GM15510 (cell line): Measurements from ENCODE around the gene BCKDHB.

Source experiments
- POLR2A ChIP-seq: IDR thresholded peaks from 3 replicates; pipeline ENCODE4 v1.6.1; 2011; ENCODE audit warnings: borderline replicate concordance; ENCODE audit not compliant: insufficient read length; ENCODE audit errors: extremely low read depth

BCKDHB gene

GRCh38 chr6:80272988-80273387, 166.5 kb downstream of the BCKDHB start:
- TF ChIP-seq POLR2A: no peak

DNA sequence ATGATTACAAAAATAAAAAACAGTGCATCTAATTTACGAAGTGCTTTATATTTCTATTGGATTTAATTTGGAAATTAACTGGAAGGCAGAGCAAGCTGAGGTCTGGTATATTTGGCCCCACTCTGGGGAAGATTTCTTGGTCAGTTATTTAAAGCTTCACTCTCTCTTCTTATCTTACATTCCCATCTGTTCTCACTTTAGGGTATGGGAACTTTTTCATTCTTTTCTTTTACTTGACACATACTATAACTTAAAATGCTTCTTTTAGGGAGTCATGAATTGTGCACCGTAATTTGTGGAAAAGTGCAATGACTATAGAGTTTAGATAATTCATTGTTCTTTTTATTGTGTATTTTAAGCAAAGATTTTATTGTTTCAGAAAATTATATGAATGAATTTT, 170.4 kb downstream of the BCKDHB start:
- no peak for TF ChIP-seq POLR2A

DNA sequence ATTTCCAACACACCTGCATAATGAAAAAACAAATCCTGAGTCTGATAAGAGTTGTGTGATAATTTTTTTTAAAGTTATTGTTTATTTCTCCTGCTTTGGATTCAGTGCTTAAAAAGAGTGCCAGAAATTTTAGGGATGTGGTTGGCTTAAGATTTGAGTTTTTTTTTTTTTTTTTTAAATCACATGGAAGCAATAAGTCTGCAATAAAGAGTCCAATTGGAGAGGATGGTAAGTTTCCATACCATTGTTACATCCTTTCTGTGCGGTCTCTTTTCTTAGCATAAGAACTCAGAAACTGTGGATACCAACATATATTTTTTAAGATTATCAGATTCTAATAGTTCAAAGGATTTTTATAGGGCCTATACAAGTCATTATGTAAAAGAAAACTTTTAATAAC, 171.0 kb downstream of the BCKDHB start:
- no peak for TF ChIP-seq POLR2A

- no peak for TF ChIP-seq POLR2A
Observed at GRCh38 chr6:80280262-80281010, 174.0 kb downstream of the BCKDHB start.

- no peak for TF ChIP-seq POLR2A
Observed at GRCh38 chr6:80282913-80283554, 176.6 kb downstream of the BCKDHB start.

DNA sequence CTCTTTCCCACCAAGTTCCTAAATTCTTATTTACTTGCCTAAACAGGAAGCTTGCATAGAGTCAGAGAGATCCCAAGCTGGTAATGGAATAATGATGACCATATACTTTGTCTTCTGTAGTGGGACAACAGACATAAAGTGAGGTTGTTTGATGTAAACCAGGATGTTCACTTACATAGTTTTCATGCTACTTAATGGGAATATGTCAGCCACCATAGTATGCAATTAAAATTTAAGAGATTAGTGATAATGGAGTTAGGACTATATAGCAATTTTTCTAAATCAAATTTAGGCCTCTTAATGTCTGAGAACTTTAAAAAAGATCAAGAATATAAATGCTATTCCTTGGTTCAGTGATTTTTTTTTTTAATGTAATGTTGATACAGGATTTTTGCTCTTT, 180.6 kb downstream of the BCKDHB start:
- no peak for TF ChIP-seq POLR2A

GRCh38 chr6:80287607-80288006, 181.1 kb downstream of the BCKDHB start:
- TF ChIP-seq POLR2A: no peak

GRCh38 chr6:80289727-80290126, 183.3 kb downstream of the BCKDHB start:
- TF ChIP-seq POLR2A: no peak

GRCh38 chr6:80302716-80303115, 196.2 kb downstream of the BCKDHB start:
- no peak for TF ChIP-seq POLR2A

DNA sequence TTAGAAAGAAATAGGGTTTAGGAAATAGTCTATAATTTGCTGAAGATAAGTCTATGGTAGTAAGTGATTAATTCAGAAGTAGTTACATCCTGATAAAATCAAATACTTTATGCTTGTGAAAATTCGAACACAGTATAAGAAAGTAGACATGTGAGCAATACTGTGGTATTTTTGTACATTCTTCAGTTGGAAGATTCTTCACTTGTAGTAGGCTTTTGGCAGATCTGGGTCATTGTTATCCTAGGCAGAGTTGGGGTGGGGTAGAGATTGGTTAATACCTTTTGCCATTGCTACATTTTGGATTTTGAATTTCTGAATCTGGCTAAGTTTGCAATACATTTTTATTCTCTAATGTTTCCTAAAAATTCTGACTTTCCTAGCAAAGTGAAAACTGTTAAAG, 197.5 kb downstream of the BCKDHB start:
- TF ChIP-seq POLR2A: no peak

- TF ChIP-seq POLR2A: no peak
Observed at GRCh38 chr6:80314531-80314930, 208.1 kb downstream of the BCKDHB start.

- no peak for TF ChIP-seq POLR2A
Observed at GRCh38 chr6:80316686-80317231, 210.3 kb downstream of the BCKDHB start.

DNA sequence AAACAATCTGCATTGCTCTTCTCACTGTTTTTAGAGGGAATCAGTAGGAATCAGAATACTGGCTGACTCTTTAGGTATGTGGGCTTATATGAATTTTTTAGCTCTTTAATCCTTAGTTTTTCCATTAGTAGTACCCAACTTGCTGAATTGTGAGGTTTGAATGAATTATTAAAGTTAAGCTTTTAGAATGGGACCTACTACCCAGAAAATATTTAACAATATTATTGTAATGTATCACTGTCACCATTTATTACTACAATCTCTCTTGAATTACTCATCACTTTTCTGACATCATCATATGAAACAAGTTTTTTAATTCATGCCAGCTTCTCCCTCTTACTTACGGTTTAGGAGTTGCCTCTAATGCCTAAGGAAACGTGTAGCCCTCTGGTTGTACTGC, 212.7 kb downstream of the BCKDHB start:
- no peak for TF ChIP-seq POLR2A

GRCh38 chr6:80321011-80321410, 214.5 kb downstream of the BCKDHB start:
- no peak for TF ChIP-seq POLR2A

DNA sequence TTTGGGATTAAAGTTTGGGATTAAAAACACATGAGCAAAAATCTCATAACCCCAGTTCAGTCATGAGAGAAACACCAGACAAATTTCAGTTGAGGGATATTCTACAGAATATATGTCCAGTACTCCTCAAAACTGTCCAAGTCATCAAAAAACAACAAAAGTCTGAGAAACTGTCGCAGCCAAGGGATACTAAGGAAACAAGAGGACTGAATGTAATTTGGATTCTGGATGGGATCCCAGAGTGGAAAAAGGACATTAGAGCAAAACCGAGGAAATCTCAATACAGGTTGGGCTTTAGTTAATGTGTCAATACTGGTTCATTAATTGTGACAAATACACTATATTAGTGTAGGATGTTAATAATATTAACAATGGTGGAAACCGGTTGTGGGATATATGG, 219.3 kb downstream of the BCKDHB start:
- TF ChIP-seq POLR2A: no peak

GRCh38 chr6:80328652-80329051, 222.2 kb downstream of the BCKDHB start:
- no peak for TF ChIP-seq POLR2A
